GM21447 (cell line): ENCODE measurements around the gene PRG2.

Source experiments
- ATAC-seq: cut with Tn5 transposase; IDR thresholded peaks from one replicate; pipeline ENCODE4 v1.9.1; 2021; ENCODE audit not compliant: unreplicated experiment

The PRG2 gene

GRCh38 chr11:57397394-57397990 lies 7.0 kb upstream of the PRG2 start:
- no peak for ATAC-seq

GRCh38 chr11:57396744-57397143 lies 6.3 kb upstream of the PRG2 start:
- no peak for ATAC-seq

DNA sequence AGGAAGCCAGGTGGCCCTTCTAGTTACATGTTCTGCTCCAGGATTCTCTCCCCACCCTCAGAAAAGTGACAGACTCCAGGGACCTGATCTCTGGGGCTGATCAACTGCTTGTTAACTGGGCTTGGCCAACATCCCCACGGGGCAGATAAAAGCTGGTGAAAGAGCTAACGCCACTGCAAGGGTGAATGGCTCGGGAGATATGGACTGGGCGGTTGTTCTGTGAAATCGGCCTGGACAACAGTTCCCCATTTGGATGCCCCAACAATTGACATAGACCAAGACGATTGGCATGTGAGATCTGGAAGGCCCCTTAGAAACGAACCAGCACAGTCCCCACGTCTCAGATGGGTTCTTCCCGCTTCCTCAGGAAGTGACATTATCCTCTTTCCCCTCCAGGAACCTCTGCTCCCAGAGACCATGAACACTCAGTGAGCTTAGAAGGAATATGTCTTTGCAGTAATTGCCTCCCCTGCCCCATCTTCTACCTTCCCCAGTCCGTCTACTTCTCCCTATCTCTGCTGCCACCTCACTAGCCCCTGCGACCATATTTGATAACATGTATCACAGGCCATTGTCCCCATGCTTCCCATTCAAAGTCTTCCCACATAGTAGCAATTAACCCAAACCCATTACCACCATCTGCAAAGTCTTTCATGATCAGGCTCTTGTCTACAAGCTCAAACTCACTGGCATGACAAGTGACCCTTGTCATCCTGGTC lies 5.6 kb upstream of the PRG2 start:
- ATAC-seq, result no peak

- no peak for ATAC-seq
Measured at GRCh38 chr11:57394203-57394965, 3.9 kb upstream of the PRG2 start.

DNA sequence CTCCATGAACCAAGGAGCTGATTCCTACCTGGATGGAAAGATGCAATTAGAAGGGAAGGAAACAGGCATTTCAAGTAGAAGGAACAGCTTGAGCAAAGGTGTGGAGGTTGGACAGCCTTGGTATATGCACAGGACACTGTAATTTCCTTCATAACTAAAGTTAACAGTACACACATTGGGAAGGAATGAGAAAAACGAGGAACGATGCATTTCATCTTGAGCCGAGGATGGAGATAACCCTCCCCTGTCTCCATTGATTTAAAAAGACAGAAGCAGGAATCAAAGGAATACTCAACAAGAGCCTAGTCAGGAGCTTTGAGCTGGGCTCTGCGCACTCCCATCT lies 2.3 kb upstream of the PRG2 start:
- no peak for ATAC-seq

GRCh38 chr11:57392066-57392762 lies 1.8 kb upstream of the PRG2 start:
- ATAC-seq, result no peak

GRCh38 chr11:57391539-57391938 lies 1.1 kb upstream of the PRG2 start:
- ATAC-seq, result no peak

DNA sequence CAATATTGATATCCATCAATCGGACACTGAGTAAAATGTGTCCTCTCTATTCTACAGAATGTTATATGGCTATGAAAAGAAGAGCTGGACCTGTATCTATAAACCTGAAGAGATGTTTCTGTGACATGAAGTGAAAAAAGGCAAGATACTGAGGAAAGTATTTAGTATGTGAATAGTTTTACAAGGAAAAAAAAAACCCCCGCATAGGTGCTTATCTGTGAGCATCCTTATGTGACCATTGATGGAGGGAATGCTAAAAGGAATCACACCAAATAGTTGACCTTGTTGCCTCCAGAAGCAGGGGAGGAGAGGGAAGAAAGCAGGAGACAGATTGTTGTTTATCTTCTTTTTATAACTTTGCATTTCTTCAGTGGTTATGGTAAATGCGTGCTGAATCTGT lies 661 bp upstream of the PRG2 start:
- ATAC-seq, result no peak

- ATAC-seq, result no peak
Measured at GRCh38 chr11:57387289-57388030, 3.0 kb downstream of the PRG2 start.

DNA sequence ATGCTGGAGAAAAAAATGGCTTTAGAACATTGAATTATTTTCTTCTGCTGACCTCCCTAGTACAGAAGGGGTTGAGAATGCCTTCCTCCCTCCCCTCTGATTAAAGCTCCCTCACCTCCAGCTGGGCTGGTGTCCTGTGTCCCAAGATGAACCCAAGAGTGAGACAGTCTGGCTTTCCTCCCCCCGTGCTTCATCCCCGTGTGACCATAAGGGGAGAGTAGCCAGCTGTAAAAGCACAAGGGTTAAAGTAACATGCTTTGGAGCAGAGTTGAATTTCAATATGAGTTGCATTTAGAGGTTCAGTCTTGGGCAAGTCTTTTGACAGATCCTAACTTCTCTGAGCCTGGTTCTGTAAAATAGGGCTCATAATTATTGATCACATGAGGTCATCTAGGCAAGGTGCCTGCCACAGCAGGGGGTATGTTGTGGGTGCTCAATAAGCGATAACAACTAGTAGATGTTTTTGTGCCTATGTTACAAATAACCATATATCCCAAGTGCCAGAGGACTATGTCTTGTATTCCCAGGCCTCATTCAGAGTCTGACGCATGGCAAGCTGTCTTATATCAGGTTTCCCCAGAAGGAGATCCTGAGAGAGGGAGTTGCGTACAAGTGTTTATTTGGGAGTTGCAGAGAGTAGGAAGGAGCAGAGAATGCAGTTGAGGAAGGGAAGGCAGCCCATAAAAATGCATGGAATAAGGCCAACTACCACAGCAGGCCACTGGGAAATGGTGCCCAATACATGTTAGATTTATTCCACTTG lies 4.1 kb downstream of the PRG2 start:
- no peak for ATAC-seq

GRCh38 chr11:57380975-57381374 lies 9.5 kb downstream of the PRG2 start, which contains the start of gene PRG3:
TSS of gene PRG3 (minus strand) at chr11:57381150. CDS start at chr11:57380708, 442 bp downstream.
- ATAC-seq, result no peak

GRCh38 chr11:57379732-57380131 lies 10.7 kb downstream of the PRG2 start:
- ATAC-seq, result no peak

DNA sequence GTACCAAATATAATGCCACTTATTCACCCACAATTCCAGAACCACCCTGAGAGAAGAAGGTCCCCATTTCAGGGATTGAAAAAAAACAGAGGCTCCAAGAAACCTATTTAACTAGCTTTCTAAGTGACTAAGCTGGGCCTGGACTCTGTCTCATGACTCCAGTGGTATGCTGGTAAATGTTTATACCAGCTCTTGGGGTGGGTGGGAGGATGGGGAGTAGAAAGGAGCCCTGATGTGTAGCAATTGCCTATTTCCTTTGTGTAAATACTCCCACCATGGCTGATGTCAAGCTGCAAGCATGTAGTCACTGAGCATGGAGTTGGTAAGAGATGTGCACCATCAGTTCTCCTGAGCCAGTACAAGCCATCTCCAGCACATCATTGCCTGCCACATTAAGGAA lies 12.3 kb downstream of the PRG2 start:
- no peak for ATAC-seq

DNA sequence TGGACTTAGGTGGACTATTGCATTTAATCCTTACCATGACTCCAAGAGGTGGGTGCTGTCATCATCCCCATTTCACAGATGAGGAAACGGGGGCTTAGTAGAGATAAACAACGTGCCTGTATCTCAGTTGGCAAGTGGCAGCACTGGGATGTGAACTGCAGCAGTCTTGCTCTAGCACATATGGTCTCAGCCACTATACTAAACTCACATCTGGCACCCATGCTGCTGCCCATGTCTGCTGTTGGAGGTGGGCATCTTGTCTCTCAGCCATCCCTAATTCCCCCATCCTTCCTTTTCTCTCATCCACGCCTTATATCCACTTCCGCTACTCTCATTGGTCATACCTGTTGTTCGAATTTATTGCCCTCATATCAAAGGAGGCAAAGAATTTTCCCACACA lies 13.3 kb downstream of the PRG2 start:
- ATAC-seq, result no peak

DNA sequence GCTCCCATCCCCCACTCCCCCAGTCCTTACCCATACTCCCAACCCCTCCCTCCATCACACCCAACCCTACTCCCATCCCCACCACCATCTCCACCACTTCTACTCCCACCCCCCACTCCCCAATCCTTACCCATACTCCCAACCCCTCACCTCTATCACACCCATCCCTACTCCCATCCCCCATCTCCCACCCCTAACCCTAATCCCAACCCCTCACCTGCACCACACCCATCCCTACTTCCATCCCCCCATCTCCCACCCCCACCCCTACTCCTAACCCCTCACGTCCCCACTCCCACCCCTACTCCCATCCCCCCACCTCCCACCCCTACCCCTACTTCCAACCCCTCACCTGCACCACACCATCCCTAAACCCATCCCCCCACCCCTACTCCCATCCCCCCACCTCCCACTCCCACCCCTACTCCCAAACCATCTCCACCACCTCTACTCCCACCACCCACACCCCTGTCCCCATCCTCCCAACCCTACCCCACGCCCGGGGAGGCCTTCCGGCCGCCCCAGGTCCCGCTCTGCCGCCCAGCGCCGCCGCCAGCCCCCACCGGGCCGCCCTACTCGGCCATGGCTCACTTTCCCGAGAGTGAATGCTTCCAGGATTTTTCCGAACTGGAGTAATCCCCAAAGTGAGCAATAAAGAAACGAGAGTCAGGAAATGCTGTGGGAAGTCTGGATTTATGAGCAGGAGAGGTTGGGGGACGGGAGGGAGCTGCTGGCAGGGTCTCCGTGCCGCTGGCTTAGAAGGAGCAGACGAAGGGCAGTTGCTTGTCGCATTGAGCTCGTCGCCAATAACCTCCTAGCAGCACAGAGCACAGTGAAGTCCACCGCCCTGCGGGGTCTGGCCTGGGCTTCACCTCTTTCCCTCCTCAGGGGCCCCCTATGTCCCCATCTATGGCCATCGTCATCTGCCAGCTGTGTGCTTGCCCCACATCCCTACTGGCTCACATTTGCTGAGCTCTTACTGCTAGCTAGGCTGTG lies 14.1 kb downstream of the PRG2 start:
- no peak for ATAC-seq

- ATAC-seq, result no peak
Measured at GRCh38 chr11:57375490-57375889, 15.0 kb downstream of the PRG2 start.

DNA sequence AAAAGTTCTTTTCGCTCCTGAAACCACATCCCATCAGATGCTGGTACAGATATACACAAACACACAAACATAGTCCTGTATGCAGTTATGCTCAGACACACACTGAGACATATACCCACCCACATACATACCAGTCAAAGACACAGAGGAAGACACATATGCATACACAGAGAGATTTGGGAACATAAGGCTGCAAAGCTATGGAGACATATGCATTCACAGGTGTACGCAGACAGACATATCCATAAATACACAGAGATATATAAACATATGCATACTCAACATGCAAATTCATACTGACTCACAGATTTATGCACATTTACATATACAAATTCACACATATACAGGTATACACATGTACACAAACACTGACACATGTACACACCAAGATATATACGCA lies 15.5 kb downstream of the PRG2 start:
- no peak for ATAC-seq

DNA sequence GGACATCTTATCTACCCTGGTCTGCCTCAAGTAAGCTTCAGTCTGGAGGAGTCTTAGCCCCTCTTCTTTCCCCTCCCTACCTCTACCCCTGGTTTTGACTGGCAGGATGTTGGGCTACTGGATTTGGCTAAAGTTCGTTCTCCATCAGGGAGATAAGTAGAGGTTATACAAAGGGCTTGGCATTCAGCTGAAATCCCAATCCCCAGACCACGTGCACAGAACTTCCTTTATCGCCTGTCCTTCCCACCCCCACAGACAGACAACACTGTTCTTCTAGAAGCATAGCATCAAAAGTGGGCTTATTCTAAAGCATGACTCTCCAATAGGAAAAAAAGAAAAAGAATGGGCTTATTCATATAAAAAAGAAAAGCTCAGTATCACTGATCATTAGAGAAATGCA lies 17.3 kb downstream of the PRG2 start:
- no peak for ATAC-seq

DNA sequence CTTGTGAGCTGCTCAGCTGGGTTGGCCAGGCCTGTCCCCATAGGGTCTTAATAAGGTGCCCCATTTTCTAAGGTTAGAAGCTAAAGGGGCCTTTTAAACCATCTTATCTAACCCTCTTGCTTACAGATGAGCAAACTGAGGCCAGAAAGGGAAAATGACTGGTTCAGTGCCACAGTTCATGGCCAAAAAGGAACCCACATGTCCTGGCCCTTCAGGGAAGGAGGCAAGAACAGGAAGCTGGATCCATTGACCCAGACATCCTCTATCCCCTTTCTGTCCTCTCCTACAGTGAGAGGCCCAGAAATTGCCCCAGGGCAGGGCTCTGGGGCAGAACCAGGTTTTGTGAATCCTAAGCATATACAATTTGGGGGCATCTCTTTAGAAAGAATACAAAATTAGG lies 19.5 kb downstream of the PRG2 start:
- ATAC-seq, result no peak
